ENCODE results near the gene SPN.

GRCh38 chr16:29651774-29652349, 11.2 kb upstream of the SPN start:
- TF ChIP-seq POLR2AphosphoS5 (IDR thresholded peaks at IDR 0.05; ENCODE audit: low read depth, low read length) (no peak), REST (IDR thresholded peaks at IDR 0.05; ENCODE audit: insufficient read depth in 1 of 2, low read depth in 2 of 2, low read length in 2 of 2) (no peak), SIN3A (IDR thresholded peaks at IDR 0.05; ENCODE audit: borderline replicate concordance, insufficient read depth, low read length) (no peak)

Measured in PFSK-1 (cell line).